GM18526 (cell line): Measurements from ENCODE around the gene RXFP1.

Source experiments
- POLR2A ChIP-seq: IDR thresholded peaks from 3 replicates; pipeline ENCODE4 v1.6.1; 2011; ENCODE audit not compliant: insufficient read length; ENCODE audit errors: extremely low read depth

Gene RXFP1

DNA sequence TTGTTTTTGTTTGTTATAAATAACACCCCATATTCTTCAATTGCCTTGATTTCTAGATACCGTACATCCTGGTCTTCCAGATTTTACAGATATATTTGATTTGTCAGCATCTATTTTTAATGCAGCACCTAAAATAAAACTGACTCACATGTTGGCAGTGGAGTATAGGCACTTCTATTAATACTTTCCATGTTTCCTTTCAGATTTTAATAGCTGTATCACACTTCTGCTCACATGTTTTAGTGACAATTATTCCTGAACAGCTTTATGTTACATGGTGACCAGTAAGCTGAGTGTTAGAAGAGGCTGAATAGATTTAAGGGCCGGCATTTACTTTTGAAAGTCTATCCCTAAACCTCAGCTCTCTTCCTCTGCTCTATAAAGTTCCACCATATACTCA, 103.9 kb downstream of the RXFP1 start:
- TF ChIP-seq POLR2A: no peak

DNA sequence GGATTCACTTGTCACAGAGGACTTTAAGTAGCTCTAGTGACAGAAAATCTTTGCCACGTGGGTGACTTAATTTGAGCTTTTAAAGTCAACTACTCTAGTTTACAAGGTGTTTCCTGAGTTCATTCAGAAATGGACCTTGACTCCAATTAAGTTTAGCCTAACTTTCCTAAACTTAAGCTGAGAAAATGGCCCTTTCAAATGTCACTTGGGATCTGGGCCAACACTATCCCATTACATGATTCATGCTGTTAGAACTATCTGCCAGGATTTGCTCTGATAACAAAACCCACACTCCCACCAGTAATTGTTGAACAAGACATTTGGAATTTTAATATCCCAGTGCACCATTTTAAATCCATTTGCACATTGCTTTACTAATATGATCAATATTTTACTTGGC, 109.2 kb downstream of the RXFP1 start:
- no peak for TF ChIP-seq POLR2A

DNA sequence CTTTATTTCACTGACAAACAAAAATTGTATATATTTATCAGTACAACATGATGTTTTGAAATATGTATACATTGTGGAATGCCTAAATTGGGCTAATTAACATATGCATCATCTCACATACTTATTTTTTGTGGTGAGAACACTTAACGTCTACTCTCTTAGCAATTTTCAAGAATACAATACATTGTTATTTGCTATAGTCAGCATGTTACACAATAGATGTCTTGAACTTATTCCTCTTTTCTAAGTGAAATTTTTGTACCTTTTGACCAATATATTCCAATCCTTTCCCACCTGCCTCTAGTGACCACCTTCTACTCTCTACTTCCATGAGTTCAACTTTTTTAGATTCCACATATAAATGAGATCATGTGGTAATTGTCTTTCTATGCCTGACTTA, 114.9 kb downstream of the RXFP1 start:
- TF ChIP-seq POLR2A: no peak

DNA sequence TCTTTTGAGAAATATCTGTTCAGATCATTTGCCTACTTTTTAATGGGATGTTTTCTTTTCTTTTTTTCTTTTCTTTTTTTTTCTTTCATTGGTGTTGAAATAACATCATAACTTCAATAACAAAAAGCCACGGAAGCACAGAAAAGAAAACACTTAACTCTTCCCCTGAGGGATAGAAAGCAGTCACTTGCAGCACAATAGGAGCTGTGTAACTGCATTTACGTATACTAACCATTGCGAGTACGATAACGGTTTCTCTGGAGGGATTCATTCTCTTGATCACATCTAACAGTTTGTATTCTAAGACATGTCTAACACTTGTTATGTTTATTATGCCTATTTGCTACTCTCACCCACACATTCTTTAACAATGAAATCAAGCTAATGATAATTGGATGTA, 122.7 kb downstream of the RXFP1 start:
- no peak for TF ChIP-seq POLR2A

DNA sequence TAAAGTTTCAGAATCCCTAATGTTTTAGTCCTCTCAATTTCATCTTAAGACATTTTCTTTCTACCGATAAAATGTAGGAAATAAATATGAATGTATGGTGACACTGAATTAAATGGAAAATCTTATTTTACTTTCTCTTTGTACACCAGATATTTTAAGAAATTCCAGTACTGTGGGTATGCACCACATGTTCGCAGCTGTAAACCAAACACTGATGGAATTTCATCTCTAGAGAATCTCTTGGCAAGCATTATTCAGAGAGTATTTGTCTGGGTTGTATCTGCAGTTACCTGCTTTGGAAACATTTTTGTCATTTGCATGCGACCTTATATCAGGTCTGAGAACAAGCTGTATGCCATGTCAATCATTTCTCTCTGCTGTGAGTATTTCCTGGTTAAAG, 123.1 kb downstream of the RXFP1 start:
- TF ChIP-seq POLR2A: no peak

- TF ChIP-seq POLR2A: no peak
These were observed 127.5 kb downstream of the RXFP1 start for GRCh38 chr4:158649111-158649680.

DNA sequence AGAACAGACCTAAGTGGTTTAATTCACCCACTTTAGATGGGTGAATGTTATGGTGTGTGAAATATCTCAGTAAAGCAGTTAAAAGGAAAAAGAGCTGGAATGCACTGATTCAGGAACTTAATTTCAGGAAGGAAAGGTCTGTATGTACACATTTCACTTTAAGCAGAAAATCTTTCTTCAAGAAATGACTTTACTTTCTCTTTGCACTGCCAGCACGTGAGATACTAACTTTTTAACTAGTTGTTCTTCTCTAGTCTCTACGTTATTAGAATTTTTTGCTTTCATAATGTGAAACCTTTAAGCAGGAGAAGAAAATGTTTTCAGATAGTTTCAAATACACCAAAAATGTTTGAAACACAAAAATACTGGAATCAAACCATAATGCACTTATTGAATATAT, 131.2 kb downstream of the RXFP1 start:
- no peak for TF ChIP-seq POLR2A

DNA sequence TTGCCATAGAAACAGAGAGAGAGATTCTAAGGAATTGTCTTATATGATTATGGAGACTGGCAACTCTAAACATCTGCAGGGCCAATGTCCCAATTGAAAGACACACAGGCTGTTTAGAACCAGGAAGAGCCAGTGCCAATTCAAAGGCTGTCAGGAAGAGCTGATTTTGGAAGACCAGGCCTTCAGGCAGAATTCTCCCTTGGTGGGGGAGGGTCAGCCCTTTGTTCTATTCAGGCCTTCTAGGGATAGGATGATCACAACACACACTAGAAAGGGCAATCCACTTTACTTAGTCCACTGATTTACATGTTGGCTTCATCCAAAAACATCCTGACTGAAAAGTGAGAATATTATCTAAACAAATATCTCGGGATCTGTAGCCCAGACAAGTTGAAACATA, 134.8 kb downstream of the RXFP1 start:
- TF ChIP-seq POLR2A: no peak

DNA sequence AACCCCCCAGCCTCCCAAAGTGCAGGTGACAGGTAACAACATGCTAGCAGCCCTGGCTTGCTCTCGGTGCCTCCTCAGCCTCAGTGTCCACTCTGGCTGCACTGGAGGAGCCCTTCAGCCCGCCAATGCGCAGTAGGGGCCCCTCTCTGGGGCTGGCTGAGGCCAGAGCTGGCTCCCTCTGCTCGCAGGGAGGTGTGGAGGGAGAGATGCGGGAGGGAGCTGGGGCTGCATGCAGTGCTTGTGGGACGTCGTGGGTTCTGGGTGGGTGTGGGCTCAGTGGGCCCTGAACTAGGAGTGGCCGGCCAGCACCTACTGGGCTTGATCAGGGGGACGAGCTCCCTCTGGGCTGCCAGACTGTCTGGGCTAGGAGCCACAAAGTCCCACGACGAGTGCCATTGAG, 135.6 kb downstream of the RXFP1 start:
- TF ChIP-seq POLR2A: no peak

DNA sequence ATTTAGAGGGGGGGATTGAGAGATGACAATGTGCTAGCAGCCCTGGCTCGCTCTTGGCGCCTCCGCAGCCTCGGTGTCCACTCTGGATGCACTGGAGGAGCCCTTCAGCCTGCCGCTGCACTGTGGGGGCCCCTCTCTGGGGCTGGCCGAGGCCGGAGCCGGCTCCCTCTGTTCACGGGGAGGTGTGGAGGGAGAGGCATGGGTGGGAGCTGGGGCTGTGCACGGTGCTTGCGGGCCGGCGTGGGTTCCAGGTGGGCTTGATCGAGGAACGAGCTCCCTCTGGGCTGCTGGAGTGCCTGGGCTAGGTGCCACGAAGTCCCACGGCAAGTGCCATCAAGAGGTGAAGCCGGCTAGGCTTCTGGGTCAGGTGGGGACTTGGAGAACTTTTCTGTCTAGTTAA, 143.1 kb downstream of the RXFP1 start:
- no peak for TF ChIP-seq POLR2A

DNA sequence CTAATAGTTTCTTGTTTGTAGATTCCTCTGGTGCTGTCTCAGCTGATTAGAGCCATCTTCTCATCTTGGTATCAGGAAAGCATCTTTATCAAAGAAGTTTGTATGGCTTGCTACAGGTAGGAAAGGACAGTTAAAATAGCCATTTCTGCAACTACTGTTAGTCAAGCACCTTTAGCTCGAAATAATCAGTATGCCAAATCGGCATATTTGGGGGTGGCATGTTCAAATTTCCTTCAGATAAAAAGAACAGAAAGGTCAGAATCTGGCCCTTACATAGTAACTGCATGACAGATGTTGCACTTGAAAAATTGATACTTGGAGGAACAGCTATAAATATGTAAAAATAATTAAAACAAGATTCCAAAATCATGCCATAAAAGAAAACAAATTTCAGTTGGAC, 145.2 kb downstream of the RXFP1 start:
- TF ChIP-seq POLR2A: no peak

DNA sequence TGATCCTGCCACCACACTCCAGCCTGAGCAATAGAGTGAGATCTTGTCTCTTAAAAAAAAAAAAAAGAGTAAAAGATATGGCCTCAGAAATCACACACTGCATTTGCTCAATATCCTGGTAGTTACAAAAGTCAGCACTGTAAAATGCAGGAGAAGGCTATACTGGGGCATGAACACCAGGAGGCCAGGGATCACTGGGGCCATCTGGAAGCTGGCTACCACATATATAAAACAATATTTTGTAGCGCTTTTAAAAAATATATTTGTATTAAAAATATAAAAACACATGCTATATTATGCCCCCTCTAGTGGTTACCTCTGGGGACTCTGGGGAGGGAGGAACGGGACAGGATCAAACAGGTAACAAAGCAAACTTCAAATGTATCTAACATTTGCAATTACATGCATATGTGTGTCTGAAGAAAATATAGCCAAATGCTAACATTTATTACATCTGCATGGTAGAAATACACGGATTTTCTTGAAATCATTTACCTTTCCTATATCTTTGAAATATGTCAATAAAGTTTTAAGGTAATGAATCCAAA, 146.0 kb downstream of the RXFP1 start:
- TF ChIP-seq POLR2A: no peak

- TF ChIP-seq POLR2A: no peak
These were observed 147.6 kb downstream of the RXFP1 start for GRCh38 chr4:158669310-158669709.

DNA sequence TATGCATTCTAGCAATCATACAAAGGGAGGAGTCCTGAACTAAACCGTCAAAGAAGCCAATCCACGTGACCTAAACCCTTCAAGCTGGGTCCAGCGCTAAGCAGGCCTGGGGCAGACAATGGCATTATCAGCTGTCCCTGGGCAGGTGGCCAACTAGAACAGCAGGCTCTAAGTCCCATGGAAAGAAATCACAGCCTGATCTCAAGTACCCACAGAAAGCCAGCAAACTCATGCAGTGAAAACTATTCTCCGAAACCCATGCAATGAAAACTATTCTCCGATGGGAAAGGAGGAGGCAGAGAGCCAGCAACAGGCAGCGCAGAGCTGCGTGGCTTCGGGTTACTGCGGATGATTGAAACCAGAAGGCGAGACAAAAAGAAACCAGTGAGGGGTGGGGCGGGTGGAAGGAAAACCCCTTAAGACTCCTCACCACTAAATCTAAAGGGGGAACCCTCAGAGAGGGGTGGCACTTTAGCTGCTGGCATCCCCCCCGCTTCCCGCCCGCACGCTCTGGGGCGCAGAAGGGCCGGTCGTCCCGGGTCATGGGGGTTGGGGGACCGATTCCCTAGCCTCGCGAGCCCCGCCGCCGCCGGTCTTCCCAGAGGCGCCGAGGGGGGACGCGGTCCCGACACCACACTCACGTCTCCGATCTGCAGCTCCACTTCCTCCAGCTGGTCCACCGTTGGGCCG, 149.4 kb downstream of the RXFP1 start:
- peak; percentile 33 for TF ChIP-seq POLR2A

- no peak for TF ChIP-seq POLR2A
These were observed 149.9 kb downstream of the RXFP1 start, which contains the start of gene C4orf46 for GRCh38 chr4:158671665-158671914. Gene C4orf46, minus strand, starts transcription at chr4:158671887. Its CDS starts 86 bp downstream, at chr4:158671801.

DNA sequence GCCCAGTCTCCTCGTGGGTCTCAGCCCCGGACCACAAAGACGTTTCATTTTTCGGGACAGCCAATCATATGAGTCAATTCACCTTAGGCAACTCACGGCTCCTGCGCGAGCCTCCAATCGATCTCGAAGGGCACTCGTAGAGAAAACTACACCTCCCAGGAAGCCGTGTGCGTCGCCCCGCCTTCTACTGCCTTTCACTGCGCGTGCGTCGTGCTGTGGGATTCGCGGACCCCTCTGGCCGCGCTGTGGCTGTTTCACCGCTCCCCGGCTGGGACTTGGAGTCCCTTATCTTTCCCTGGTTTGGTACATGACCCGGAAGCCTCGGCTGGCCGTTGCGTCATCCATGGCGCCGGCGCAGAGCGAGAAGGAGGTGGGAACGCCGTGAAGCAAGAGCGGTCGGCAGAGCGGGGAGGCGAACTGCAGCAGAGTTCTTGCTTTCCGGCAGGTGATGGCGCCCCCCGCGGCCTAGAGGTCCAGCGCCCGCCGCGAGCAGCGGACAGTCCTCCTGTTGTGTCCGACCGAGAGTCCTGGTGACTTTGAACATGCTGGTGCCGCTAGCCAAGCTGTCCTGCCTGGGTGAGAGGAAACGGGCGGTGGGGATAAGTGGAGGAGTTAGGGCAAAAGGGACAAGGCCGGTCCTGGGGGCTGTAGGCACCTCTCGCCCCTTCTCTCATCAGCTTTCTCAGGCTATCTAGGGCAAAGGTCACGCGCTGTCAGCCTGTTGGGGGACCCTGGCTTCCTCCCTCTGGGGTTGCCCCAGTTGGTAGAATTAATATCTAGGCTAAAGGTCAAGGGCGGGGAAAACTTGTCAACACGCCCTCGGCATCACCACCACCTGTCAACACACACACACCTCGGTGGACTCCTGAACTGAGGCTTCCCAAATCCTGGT, 150.5 kb downstream of the RXFP1 start, which contains the start of gene ETFDH:
TSS of gene ETFDH (plus strand) at position 382 of the 892 bp plus-strand sequence. CDS start at position 543, 161 bp downstream.
- TF ChIP-seq POLR2A: peak; percentile 34
